IMR-90 (cell line): ENCODE data around the gene NLRP14. TPM values are rescaled to one million over a fixed set of nuclear protein-coding genes. Genes with fewer than 3 reads are reported as not detected.

ENCODE experiments used
- ATAC-seq: fragments of 200-7000 bp; cut with Tn5 transposase; 2 replicates; pipeline ENCODE4 v1.9.1; 2020; ENCODE audit warnings: low read depth, mild to moderate bottlenecking, moderate library complexity
- BruUV-seq: library from RNA; stranded (reverse); fragments of 400-500 nt; replicated peaks from 2 replicates; lab custom pipeline; 2021; lab: Mats Ljungman, UMichigan
- CTCF ChIA-PET: fragments of 300-600 bp; formaldehyde crosslinking; extraction: SDS; loops from one replicate; lab custom pipeline; 2021; ENCODE audit warnings: antibody characterized with exemption; lab: Yijun Ruan, JAX
- POLR2A ChIA-PET: fragments of 300-600 bp; sonication (Branson Sonifier 250); formaldehyde crosslinking; loops from one replicate; lab custom pipeline; 2022; ENCODE audit warnings: antibody characterized with exemption; ENCODE audit not compliant: unreplicated experiment; lab: Charles Lee
- DNase-seq: peaks from one replicate; pipeline ENCODE4 v3.0.0; 2013
- H2AFZ ChIP-seq: replicated peaks from 2 replicates; pipeline ENCODE3; 2013; ENCODE audit warnings: low read length, mild to moderate bottlenecking; ENCODE audit not compliant: poor library complexity
- H2AK5ac ChIP-seq: 2 replicates; pipeline ENCODE4 v1.6.1; 2013; ENCODE audit warnings: low read depth, low read length, inconsistent platforms
- H2AK9ac ChIP-seq: replicated peaks from 2 replicates; pipeline ENCODE3; 2013; ENCODE audit warnings: mild to moderate bottlenecking, low read depth, low read length, moderate library complexity; ENCODE audit not compliant: poor library complexity
- H2BK120ac ChIP-seq: 2 replicates; pipeline ENCODE4 v1.6.1; 2013; ENCODE audit warnings: low read depth, low read length, inconsistent platforms
- H2BK15ac ChIP-seq: 3 replicates; pipeline ENCODE4 v1.6.1; 2013; ENCODE audit warnings: low read depth, low read length, inconsistent platforms
- H2BK20ac ChIP-seq: 2 replicates; pipeline ENCODE4 v1.6.1; 2013; ENCODE audit warnings: low read depth, mild to moderate bottlenecking, inconsistent platforms, low read length, moderate library complexity
- H2BK5ac ChIP-seq: 2 replicates; pipeline ENCODE4 v1.6.1; 2013; ENCODE audit warnings: mild to moderate bottlenecking, low read depth, low read length, inconsistent platforms; ENCODE audit not compliant: poor library complexity, severe bottlenecking
- H3K14ac ChIP-seq: replicated peaks from 2 replicates; pipeline ENCODE4 v1.6.1; 2013; ENCODE audit warnings: low read depth, low read length, inconsistent platforms
- H3K18ac ChIP-seq: 2 replicates; pipeline ENCODE4 v1.6.1; 2013; ENCODE audit warnings: low read depth, low read length, control low read depth
- H3K23ac ChIP-seq: 2 replicates; pipeline ENCODE4 v1.6.1; 2013; ENCODE audit warnings: low read depth, low read length, inconsistent platforms
- H3K27ac ChIP-seq: 2 replicates; pipeline ENCODE4 v1.5.1; 2013; ENCODE audit warnings: mild to moderate bottlenecking, control low read depth, low read length; ENCODE audit not compliant: insufficient read depth
- H3K27me3 ChIP-seq: 2 replicates; pipeline ENCODE4 v1.6.1; 2013; ENCODE audit warnings: low read length; ENCODE audit not compliant: control insufficient read depth, insufficient read depth
- H3K36me3 ChIP-seq: 2 replicates; pipeline ENCODE4 v1.6.1; 2013; ENCODE audit warnings: low read length, mixed read lengths; ENCODE audit not compliant: control insufficient read depth, insufficient read depth
- H3K4ac ChIP-seq: 2 replicates; pipeline ENCODE4 v1.6.1; 2013; ENCODE audit warnings: low read depth, low read length, inconsistent platforms
- H3K4me1 ChIP-seq: 2 replicates; pipeline ENCODE4 v1.6.1; 2013; ENCODE audit warnings: low read length, mixed read lengths; ENCODE audit not compliant: control insufficient read depth, insufficient read depth
- H3K4me2 ChIP-seq: 2 replicates; pipeline ENCODE4 v1.6.1; 2013; ENCODE audit warnings: low read depth, mild to moderate bottlenecking, control low read depth, low read length, moderate library complexity
- H3K4me3 ChIP-seq: 2 replicates; pipeline ENCODE4 v1.5.1; 2013; ENCODE audit warnings: low read depth, mild to moderate bottlenecking, control low read depth, low read length, moderate library complexity; ENCODE audit not compliant: insufficient read depth
- H3K56ac ChIP-seq: 2 replicates; pipeline ENCODE4 v1.6.1; 2013; ENCODE audit warnings: low read length, inconsistent platforms; ENCODE audit not compliant: insufficient read depth; ENCODE audit errors: extremely low read depth
- H3K79me1 ChIP-seq, 2 experiments: 2 replicates each; pipeline ENCODE4 v1.6.1; 2013; ENCODE audit warnings: low read length in 2 of 2, inconsistent platforms in 1 of 2, low read depth in 1 of 2
- H3K9ac ChIP-seq: 2 replicates; pipeline ENCODE4 v1.6.1; 2013; ENCODE audit warnings: low read depth, low read length, control low read depth
- H3K9me1 ChIP-seq: 2 replicates; pipeline ENCODE4 v1.6.1; 2013; ENCODE audit warnings: low read length, inconsistent platforms; ENCODE audit not compliant: insufficient read depth
- H3K9me3 ChIP-seq: 2 replicates; pipeline ENCODE4 v1.6.1; 2013; ENCODE audit warnings: low read length; ENCODE audit not compliant: control insufficient read depth, insufficient read depth
- H4K20me1 ChIP-seq: 2 replicates; pipeline ENCODE4 v1.6.1; 2013; ENCODE audit warnings: low read length, inconsistent platforms; ENCODE audit not compliant: insufficient read depth
- H4K5ac ChIP-seq: 2 replicates; pipeline ENCODE4 v1.6.1; 2013; ENCODE audit warnings: mild to moderate bottlenecking, low read depth, low read length, control low read depth
- H4K8ac ChIP-seq, 2 experiments: 2 replicates each; pipeline ENCODE4 v1.6.1; 2013; ENCODE audit warnings: low read depth in 2 of 2, low read length in 2 of 2, control low read depth in 1 of 2, inconsistent platforms in 1 of 2
- H4K91ac ChIP-seq: 2 replicates; pipeline ENCODE4 v1.6.1; 2013; ENCODE audit warnings: low read depth, low read length, inconsistent platforms; ENCODE audit not compliant: insufficient read depth
- BHLHE40 ChIP-seq: fragments of 150-350 bp; IDR thresholded peaks from 2 replicates; pipeline ENCODE4 v1.6.1; 2016; ENCODE audit warnings: mild to moderate bottlenecking, low read depth, low read length
- MAZ ChIP-seq: IDR thresholded peaks from 2 replicates; pipeline ENCODE4 v1.6.1; 2012; ENCODE audit warnings: low read depth, mild to moderate bottlenecking, low read length, improper control_type of control experiment, moderate library complexity, borderline replicate concordance
- MXI1 ChIP-seq: IDR thresholded peaks from 2 replicates; pipeline ENCODE4 v1.6.1; 2012; ENCODE audit warnings: low read depth, mild to moderate bottlenecking, low read length, moderate library complexity, borderline replicate concordance
- RCOR1 ChIP-seq: IDR thresholded peaks from 2 replicates; pipeline ENCODE4 v1.6.1; 2012; ENCODE audit warnings: mild to moderate bottlenecking, low read length, improper control_type of control experiment; ENCODE audit not compliant: insufficient replicate concordance
- RFX5 ChIP-seq: IDR thresholded peaks from 2 replicates; pipeline ENCODE4 v1.8.0; 2012; ENCODE audit warnings: low read depth, mild to moderate bottlenecking, low read length, moderate library complexity
- USF2 ChIP-seq: fragments of 150-350 bp; IDR thresholded peaks from 2 replicates; pipeline ENCODE4 v1.6.1; 2017; ENCODE audit warnings: mild to moderate bottlenecking, antibody characterized with exemption, low read length, low read depth
- dilution Hi-C: fragments of 300-500 bp; cut with HindIII; formaldehyde crosslinking; loops from one replicate; pipeline ENCODE4 v1.14.3; 2018; ENCODE audit warnings: low sequenced_read_pairs; ENCODE audit not compliant: unreplicated experiment
- in situ Hi-C: fragments of 300-500 bp; cut with MboI; formaldehyde crosslinking; loops from 3 replicates; pipeline ENCODE4 v1.14.3; 2019; ENCODE audit warnings: low sequenced_read_pairs, inconsistent platforms, mixed read lengths
- intact Hi-C: fragments of 100-400 bp; cut with micrococcal nuclease; formaldehyde crosslinking; loops from 2 replicates; pipeline ENCODE4 v1.10.0; 2022
- polyA plus RNA-seq, 3 experiments: library from polyadenylated mRNA; depleted of rRNA; stranded (reverse); fragments of >200 nt; gene quantifications; 2 replicates each; pipeline ENCODE4 v1.2.3, GENCODE V29; 2012; ENCODE audit warnings: low replicate concordance in 1 of 3
- total RNA-seq: library from RNA; depleted of rRNA; stranded (reverse); fragments of >200 nt; gene quantifications from 2 replicates; pipeline ENCODE4 v1.2.3, GENCODE V29; 2012

The NLRP14 gene
- total and polyA plus RNA-seq, 2 of the 4 experiments (the other 2 are of a cell fraction): under 0.01 TPM; not detected in 1

GRCh38 chr11:6992457-6993417 is 27.5 kb upstream of the NLRP14 start (continued):
- no peak for TF ChIP-seq MAZ
- TF ChIP-seq USF2: peak; percentile 29; the same call in 1 of the 2 replicates

GRCh38 chr11:6995703-6996102 is 24.6 kb upstream of the NLRP14 start:
- no peak overlapping the region for H3K14ac ChIP-seq
- H3K56ac ChIP-seq: no peak overlapping the region
- dilution Hi-C loops: no loop called here
- no peak for DNase-seq
- H2BK15ac ChIP-seq: no peak overlapping the region
- H3K18ac ChIP-seq: no peak overlapping the region
- ATAC-seq: no peak
- H4K91ac ChIP-seq: no peak overlapping the region
- POLR2A ChIA-PET: no interaction called here
- H3K27me3 ChIP-seq: no peaks in the 10 kb centered on the region
- H4K8ac ChIP-seq: no peak overlapping the region
- H3K9ac ChIP-seq: no peak overlapping the region
- peaks cover 10% of the 10 kb centered on the region; the same call in 1 of the 2 replicates for H3K9me1 ChIP-seq
- no peak overlapping the region for H2BK120ac ChIP-seq
- no peak overlapping the region for H2AK9ac ChIP-seq
- peaks cover 12% of the 10 kb centered on the region for H3K4me1 ChIP-seq
- H3K4me3 ChIP-seq: no peak overlapping the region
- H3K79me1 ChIP-seq: no peaks in the 10 kb centered on the region
- H2BK20ac ChIP-seq: 0 out of 2 replicates have a peak overlapping the region, but pooled peaks have one; percentile 18
- no peak overlapping the region for H3K23ac ChIP-seq
- intact Hi-C loops: no loop called here
- TF ChIP-seq MXI1: no peak
- no peak for TF ChIP-seq BHLHE40
- no peak for TF ChIP-seq RFX5
- no peak for TF ChIP-seq MAZ
- TF ChIP-seq RCOR1: no peak
- no peak for TF ChIP-seq USF2
- no peak overlapping the region for H2AK5ac ChIP-seq
- H3K9me3 ChIP-seq: no peaks in the 10 kb centered on the region
- H2BK5ac ChIP-seq: no peak overlapping the region
- CTCF ChIA-PET: interaction anchor here (1.2 kb wide), 1 partner anchor 183 kb away, joined by 4 read pairs; no protein-coding TSS in a partner anchor
- no TSS peak for BruUV-seq
- H3K36me3 ChIP-seq: no peaks in the 10 kb centered on the region
- no peak overlapping the region for H3K27ac ChIP-seq
- no peaks in the 10 kb centered on the region for H4K20me1 ChIP-seq
- H4K5ac ChIP-seq: no peak overlapping the region
- in situ Hi-C loops: no loop called here
- H2AFZ ChIP-seq: no peak overlapping the region
- H3K4me2 ChIP-seq: no peak overlapping the region
- no peak overlapping the region for H3K4ac ChIP-seq
